HG02884 (cell line): ENCODE results near the gene MAP2K6.
A peak's percentile ranks its signal among the peaks of the same experiment; 100 is the strongest.

ENCODE experiments used
- ATAC-seq: cut with Tn5 transposase; IDR thresholded peaks from one replicate; pipeline ENCODE4 v1.9.1; 2021; ENCODE audit warnings: mild to moderate bottlenecking, moderate library complexity; ENCODE audit not compliant: unreplicated experiment

The MAP2K6 gene

DNA sequence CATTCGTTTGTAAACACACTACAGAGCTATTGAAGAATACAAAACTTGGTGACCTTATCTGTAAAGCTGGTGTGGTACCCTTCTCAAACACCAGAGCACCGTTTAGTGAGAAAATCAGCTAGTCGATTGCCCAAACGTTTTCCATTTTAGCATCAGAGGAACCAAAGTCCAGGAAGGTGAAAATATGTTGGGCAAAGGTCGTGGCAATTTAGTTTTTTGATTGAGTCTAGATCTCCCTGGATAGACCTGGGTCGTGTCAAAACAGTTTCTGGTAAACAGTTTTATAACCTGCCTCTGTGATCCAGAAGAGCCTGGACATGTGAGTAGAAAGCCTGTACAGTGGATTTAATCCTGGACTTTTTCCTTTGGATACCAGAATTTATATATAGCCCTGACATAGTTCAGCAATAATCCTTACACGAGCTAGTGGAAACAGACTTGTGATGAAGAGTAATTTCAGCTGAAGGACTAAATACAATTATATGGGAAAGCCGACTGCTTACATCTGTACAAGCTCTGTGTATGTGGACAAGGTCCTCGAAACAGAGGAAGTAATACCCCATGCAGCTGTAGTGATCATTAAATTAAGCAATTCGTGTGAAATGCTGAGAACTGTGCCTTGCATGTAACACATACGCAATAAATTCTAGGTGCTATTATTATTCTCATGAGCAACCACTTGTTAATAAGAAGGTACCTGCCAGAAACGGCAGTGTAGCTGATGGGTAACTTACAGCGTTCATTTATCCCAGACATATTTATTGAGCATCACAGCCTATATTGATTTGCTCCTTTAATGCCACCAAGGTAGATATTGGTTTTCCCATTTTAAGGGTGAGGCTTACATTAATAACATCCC lies 72.5 kb downstream of the MAP2K6 start:
- ATAC-seq = no peak

DNA sequence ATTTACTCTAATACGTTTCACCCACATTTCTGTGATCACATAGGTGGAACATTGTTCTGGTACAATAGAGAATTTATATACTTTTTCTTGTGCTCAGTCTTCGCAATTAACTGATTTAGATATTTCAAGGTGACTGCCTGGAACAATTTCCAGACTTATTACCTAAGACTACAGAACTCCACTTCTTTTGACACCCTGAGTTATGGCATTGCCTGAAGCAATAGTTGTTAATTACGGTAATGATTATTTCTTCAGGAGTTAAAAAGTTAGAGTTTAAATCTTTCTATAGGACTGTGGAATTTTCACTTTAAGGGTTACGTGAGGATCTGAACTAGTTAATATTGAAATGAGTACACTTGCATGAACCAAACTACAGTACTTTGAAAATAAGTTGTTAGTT lies 74.8 kb downstream of the MAP2K6 start:
- no peak for ATAC-seq

DNA sequence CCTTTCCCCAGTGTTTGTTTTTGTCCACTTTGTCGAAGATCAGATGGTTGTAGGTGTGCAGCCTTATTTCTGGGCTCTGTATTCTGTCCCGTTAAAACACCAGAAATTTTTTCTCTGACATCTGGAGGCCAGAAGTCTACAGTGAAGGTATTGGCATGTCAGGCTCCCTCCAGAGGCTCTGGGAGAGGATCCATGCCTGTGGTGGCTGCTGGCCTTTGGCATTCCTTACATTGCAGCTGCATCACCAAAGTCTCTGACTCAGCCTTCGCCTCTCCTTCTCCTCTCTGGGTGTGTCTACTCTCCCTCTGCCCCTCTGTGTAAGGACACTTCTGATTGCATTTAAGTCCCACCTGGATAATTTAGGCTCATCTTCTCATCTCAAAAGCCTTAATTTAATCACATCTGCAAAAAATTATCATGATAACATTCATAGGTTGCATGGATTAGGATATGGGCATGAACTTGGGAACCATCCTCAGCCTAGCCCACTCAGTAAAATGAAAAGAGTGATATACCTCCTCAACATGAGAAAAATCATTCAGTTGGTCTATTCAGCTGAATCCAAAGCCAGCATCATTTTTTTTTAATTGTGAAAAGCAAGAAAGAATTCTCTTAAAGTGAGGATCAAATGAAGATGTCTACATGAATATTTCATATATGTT lies 78.0 kb downstream of the MAP2K6 start:
- ATAC-seq = no peak

DNA sequence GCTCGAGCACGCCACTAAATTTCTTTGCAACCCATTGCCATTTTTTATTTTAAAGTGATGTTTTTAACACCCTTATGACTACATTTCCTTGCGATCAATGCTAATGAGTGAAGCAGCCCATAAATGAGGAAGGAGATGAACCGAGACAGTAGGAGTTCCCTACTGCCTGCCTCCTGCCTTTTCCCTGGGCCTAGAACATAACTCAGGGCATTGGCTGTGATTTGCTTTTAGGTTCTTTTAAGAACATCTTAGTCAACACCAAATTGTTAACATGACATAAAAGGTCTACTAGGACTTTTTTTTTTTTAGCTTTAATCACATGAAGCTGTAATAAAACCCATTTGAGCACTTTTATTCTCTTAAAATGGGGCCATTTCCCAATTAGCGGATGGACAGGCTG lies 81.3 kb downstream of the MAP2K6 start:
- no peak for ATAC-seq

DNA sequence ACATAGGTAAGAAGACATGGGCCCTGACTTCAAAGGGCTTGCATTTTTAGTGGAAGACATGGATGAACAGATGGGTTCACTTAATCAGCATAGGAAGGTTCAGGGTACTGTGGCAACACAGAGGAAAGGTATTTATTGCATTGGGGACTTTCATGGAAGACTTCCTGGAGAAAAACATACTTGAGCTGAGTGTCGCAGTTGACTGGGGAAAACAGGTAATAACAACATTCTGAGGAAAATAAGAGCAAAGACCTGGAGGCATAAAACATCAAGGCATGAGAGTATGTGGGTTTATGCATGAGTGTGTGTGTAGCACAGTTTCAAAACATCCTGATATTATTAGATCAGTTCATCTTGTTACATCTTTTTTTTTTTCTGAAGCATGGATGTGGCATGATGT lies 82.7 kb downstream of the MAP2K6 start:
- ATAC-seq = no peak

DNA sequence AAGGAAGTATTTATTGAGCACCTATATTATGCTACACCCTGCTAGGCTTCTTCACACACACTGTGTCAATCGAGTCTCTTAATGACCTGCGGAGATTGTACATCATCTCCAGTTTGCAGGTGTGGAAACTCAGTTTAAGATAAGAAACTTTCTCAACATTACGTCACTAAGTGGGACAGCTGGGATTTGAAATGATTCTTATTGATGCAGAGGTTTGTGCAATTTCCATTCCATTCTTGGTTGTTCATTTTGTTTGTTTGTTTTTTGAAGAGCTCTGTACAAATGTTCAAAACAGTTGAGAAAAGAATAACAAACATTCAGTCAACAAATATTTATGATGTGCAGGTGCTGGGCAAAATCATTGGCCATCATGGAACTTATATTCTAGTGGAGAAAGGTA lies 84.8 kb downstream of the MAP2K6 start:
- ATAC-seq = no peak

DNA sequence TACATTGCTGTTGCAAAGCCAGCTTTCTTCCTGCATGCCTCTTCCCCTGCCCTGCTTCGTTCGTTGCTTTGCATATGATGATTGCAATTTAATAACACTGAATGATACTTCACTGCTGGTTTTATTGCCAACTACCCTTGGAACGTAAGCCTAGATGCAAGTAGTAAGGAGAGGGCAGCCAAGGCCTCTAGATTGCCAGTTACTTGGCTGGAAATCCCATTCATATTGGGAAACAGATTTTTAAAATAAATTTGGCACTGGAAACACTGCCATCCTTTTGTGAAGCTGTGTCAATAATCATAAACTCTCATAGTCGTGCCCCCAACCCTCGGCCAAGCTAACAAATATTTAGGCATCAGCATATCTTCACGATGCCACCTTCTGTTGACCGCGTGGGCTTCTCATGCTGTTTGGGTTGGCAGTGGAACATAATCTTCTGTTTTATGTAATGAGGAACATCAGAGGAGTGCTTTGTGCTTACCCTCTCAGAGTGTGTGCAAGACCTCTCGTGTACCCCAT lies 86.5 kb downstream of the MAP2K6 start:
- no peak for ATAC-seq

DNA sequence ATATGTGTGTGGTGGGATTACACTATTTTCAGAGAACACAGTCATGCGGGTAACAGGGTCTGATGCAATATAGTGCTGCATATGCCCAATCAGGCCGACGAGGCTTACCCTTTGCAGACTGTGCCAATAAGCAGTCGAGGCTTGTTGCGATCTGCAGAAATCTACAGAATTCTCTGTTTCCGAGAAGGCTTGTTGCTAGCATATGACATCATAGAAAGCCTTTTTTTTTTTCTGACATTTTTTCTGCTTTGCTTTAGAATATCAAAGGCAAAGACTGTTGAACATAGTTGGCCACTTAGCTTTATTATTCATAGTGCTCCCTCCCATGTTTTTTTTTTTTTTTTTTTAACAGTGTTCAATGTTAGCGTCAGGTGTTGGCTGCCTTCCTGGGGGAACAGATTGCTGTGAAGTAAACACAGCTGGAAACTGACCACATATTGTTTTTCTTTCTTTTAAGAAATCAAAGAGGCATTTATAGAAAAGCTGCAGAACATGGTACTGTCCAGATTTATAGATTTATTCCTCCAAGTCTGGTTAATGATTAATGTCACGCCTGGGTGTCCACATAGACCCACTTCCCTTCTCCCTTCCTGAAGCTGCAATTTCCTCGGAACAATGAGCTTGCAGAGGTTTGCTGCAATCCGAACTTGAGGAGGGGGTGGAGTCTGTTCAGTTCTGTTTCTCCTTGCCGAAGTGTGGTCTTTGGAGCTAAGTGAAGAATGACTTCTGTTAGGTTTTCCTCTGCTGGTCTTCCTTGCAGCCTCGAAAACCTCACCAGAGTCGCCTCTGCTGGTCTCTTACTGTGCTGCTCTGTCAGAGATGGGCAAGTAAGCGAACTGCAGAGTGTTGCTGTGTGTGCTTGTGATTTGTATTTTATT lies 87.3 kb downstream of the MAP2K6 start:
- no peak for ATAC-seq

DNA sequence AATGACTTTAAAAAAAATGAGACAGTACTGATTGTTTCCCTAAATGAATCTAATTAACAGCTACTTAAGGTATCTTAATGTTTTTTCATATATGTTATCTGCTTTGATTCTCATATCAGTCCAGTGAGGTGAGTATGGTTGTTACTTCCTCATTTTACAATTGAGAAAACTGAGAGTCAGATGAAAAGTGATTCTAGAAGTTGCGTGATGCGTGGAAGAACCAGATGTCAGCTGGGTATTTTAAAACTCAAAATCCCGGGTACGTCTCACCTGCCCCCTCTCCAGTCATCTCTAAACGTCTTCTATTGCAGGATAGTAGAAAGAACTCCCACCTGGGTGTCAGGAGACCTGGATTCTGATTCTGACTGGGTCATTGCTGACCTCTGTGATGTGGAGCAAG lies 89.2 kb downstream of the MAP2K6 start:
- ATAC-seq = peak; percentile 75

DNA sequence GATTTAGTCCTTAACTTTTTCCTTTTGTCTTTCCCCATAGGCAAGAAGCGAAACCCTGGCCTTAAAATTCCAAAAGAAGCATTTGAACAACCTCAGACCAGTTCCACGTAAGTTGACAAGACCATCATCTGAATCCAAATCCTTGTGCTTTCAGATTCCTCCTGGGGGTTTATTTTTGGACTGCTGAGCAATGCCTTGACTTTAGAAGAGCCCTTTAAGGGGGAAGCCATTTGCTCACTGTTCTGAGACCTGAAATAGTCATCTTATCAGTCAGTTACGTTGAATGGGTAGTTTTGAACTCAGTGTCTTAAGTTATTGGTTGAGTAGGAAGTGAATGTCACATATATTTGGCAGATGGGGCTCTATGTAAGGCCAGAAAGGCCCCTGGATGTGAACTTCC lies 91.2 kb downstream of the MAP2K6 start:
- ATAC-seq = no peak

DNA sequence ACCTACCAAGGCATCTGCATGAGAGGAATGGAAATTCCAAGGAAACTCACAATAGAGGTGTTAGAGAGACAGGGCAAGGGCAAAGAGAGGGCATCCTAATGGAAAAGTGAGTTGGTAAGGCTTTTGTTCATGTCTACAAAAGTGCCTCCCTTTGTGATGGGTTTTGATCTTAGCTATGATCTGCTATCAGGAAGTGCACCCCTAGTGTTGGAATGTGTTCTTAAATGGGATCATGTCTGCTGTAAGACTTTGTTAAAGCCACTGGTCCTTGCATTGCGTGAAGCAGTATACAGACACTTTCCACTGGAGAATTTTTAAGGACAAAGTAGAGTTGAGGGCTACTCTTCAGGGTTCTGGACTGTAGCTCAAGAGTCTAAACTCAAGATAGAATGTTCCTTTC lies 92.0 kb downstream of the MAP2K6 start:
- ATAC-seq = no peak

DNA sequence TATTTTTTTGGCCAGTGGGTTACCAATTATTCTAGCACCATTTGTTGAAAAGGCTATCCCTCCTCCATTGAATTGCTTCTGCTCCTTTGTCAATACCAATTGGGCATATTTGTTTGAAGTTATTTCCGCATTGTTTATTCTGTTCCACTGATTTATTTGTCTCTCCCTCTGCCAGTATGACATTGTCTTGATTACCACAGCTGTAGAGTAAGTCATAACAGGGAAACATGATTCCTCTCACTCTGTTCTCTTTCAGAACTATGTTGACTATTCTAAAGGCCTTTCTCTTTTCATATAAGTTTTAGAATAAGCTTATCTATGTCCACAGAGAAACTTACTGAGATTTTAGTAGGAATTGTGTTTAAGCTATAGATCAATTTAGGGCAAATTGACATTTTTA lies 94.3 kb downstream of the MAP2K6 start:
- no peak for ATAC-seq

DNA sequence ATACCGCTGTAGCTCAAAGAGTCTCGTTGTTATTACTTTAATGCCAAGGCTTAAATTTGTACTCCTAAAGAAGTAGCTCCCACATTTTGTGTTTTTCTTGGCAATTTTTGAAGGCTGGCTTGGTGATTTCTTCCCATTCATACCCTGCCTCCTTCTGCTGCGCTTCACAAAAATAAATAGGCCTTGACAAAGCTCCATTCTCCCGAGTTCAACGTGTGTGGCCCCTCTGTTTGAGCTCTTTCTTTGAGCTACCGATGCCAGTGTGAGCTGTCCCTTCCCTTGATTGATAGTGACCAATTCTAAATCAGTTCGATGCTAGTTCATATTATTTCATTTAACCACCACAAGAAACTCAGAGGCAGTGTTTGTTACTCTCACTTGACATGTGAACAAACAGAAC lies 96.8 kb downstream of the MAP2K6 start:
- ATAC-seq = no peak

DNA sequence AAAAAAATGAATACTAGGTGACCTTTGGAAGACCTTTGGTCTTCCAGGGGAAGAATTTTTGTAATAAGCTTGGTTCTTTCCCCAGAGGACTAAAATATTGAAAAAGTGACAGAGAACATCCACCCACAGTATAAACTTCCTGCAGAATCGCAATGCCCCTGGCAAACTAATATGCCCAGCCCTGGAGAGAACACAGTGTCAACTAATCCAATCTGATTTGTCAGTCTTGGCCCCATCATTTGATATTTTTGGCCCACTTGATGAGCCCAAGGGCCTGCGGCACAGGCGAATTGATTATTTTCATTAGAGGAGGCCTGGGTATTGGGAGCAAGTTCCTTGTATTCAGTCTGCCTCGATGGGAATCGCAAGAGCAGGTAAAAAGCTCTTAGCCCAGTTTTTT lies 98.4 kb downstream of the MAP2K6 start:
- ATAC-seq = no peak

DNA sequence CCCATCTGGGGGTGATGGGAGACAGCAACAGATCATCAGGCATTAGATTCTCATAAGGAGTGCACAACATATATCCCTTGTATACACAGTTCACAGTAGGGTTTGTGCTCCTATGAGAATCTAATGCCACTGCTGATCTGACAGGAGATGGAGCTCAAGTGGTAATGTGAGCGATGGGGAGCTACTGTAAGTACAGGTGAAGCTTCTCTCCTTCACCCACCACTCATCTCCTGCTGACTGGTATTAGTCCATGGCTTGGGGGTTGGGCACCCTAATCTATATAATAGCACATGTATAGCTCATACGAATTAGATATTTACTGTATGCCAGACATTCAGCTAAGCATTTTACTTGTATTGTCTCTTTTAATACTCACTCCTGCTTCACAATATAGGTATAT lies 101.7 kb downstream of the MAP2K6 start:
- no peak for ATAC-seq

DNA sequence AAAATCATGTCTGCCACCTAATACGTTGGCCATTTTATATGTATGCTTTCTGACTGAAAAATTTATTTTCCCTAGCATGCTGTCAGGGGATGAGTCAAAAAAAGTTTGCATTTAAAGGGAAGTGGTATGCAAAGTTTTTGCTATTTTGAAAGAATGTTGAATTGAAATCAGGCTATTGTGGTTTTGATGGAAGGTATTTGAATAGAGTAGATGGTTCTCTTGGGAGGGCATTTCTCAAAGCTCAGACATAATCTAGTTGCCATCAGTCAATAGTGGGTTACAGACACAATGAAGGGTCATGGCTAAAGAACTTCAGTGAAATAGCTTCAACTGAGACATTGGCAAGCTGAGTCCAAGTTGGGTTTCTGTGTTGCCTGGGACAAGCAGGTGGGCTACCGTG lies 102.4 kb downstream of the MAP2K6 start:
- peak; percentile 84 for ATAC-seq

DNA sequence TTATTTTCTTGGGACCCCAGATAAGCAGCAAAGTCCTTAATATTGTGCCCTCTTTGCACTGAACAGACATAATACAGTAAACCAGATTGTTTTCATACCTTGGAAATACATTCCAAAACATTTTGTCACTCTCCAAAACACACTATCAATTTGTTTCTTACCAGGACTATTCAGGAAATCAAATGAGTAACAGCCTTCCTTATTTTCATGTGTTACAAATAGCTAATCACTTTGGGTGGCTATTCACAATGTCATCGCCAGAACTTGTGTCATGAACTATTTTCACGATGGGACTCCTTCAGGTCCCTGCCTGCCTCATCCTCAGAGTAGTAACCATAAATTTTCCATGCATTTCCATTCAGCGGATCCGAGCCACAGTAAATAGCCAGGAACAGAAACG lies 104.5 kb downstream of the MAP2K6 start:
- no peak for ATAC-seq

DNA sequence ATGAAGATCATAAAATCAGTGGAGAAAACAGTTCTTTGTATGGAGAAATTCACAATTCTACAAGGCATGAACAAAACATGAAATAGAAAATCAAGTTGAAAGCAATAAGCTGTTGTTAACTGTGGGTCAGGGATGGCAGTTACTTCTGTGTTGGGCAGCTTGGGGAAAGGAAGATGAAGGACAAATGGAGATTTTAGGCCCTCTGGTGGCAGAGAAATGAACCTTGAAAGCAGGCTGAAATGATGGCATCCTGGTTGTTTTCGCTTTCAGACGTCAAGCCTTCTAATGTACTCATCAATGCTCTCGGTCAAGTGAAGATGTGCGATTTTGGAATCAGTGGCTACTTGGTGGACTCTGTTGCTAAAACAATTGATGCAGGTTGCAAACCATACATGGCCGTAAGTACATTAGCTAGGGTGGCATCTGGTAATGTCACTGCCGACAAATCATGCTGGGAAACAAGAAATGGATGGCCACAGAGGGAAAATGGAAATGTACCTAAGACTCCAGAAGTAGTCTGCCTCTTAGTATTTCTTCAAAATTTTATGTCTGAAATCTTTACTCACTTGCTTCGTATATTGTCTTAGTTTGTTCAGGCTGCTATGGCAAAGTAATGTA lies 108.9 kb downstream of the MAP2K6 start:
- peak; percentile 70 for ATAC-seq

DNA sequence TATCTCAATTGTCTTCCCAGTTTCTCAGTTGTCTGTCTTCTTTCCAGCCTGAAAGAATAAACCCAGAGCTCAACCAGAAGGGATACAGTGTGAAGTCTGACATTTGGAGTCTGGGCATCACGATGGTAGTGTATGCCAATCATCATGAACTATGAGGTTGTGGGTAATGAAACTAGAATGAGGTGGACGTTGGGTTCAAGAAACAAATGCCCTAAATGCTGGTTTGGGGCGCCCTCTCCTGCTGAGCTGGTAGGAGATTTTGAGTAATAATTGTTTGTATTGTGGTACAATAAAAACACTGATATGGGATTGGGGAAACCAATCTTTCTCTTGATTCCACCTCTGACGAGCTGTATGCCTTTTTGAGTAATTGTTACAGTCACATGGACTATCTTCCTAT lies 110.4 kb downstream of the MAP2K6 start:
- no peak for ATAC-seq

DNA sequence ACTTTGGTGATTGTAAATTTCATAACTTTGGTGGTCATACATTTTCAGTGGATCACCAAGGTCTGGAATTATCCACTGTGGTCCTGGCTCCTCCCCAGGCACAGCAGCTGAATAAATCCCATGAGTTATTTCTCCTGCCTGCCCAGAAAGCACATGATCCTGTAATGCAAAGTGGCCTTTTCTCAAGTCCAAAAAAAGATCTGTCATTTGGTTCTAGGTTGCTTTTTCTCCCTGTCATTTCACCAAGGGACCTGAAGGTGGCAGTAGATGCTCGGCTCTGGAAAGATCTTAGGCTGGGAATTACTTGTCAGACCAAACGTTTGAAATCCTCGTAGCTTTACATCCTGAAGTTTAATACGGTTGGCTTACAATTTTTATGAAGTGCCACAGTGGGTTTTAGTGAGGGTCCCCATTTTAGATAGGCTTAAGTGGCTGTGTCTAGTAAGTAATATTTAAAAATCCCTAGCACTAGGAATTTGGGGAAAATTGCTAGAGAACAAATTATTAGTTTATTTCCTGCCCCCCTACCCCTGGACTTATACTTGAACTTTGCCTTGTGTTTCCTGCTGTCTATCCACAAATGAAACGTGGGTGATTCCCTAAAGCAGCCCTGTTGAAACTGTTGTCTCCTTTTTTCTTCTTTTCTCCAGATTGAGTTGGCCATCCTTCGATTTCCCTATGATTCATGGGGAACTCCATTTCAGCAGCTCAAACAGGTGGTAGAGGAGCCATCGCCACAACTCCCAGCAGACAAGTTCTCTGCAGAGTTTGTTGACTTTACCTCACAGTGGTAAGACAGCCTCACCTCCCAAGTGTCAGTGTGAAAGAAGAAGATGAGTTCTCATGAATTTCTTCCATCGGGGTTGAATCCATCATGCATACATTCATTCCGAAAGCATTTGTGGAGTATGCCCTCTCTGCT lies 111.7 kb downstream of the MAP2K6 start:
- no peak for ATAC-seq
